Mesenchymal stem cell (in vitro differentiated cells and primary cell): ENCODE results near the gene OR6Q1.

ENCODE experiments used
- DNase-seq: peaks from one replicate; pipeline ENCODE4 v3.0.0-alpha.2; 2013
- H2AFZ ChIP-seq: one replicate; pipeline ENCODE4 v1.6.1; 2013; ENCODE audit warnings: low read depth, mild to moderate bottlenecking, control low read depth, inconsistent platforms, low read length, moderate library complexity
- H2AK5ac ChIP-seq: 2 replicates; pipeline ENCODE4 v1.6.1; 2013; ENCODE audit warnings: low read length, moderate library complexity, mild to moderate bottlenecking, inconsistent platforms; ENCODE audit not compliant: severe bottlenecking
- H2BK120ac ChIP-seq: one replicate; pipeline ENCODE4 v1.6.1; 2013; ENCODE audit warnings: low read depth, mild to moderate bottlenecking, inconsistent platforms, low read length, moderate library complexity
- H2BK12ac ChIP-seq, 2 experiments: one replicate each; pipeline ENCODE4 v1.6.1; 2013; ENCODE audit warnings: inconsistent platforms in 2 of 2, low read length in 2 of 2, mild to moderate bottlenecking in 2 of 2, moderate library complexity in 2 of 2, control low read depth in 1 of 2
- H2BK15ac ChIP-seq: one replicate; pipeline ENCODE4 v1.6.1; 2013; ENCODE audit warnings: mild to moderate bottlenecking, low read depth, inconsistent platforms; ENCODE audit not compliant: poor library complexity, severe bottlenecking
- H2BK5ac ChIP-seq: 2 replicates; pipeline ENCODE4 v1.6.1; 2013; ENCODE audit warnings: low read depth, mild to moderate bottlenecking, low read length, control low read depth, inconsistent platforms; ENCODE audit not compliant: poor library complexity, severe bottlenecking
- H3K14ac ChIP-seq, 2 experiments: one replicate each; pipeline ENCODE4 v1.6.1; 2013; ENCODE audit warnings: inconsistent platforms in 2 of 2, low read length in 2 of 2, control low read depth in 1 of 2, mild to moderate bottlenecking in 1 of 2, moderate library complexity in 1 of 2
- H3K18ac ChIP-seq, 2 experiments: one replicate each; pipeline ENCODE4 v1.6.1; 2013; ENCODE audit warnings: inconsistent platforms in 2 of 2, low read length in 2 of 2, control low read depth in 1 of 2, low read depth in 1 of 2, mild to moderate bottlenecking in 1 of 2
- H3K23ac ChIP-seq, 2 experiments: one replicate each; pipeline ENCODE4 v1.6.1; 2013; ENCODE audit warnings: inconsistent platforms in 2 of 2, low read length in 2 of 2, mild to moderate bottlenecking in 2 of 2, moderate library complexity in 2 of 2, control low read depth in 1 of 2
- H3K27ac ChIP-seq: 2 replicates; pipeline ENCODE4 v1.5.1; 2013; ENCODE audit warnings: mild to moderate bottlenecking, moderate library complexity, low read length, control low read depth, inconsistent platforms; ENCODE audit not compliant: poor library complexity, severe bottlenecking
- H3K27me3 ChIP-seq, 2 experiments: 2 replicates each; pipeline versions ENCODE4 v1.6.1 to v1.7.0; 2013; ENCODE audit warnings: low read length in 2 of 2, mild to moderate bottlenecking in 2 of 2, moderate library complexity in 2 of 2, control low read depth in 1 of 2, inconsistent platforms in 1 of 2; ENCODE audit not compliant: control insufficient read depth in 1 of 2, insufficient read depth in 1 of 2
- H3K36me3 ChIP-seq, 2 experiments: 2 replicates each; pipeline versions ENCODE4 v1.6.1 to v1.7.0; 2013; ENCODE audit warnings: low read length in 2 of 2, control low read depth in 1 of 2, inconsistent platforms in 1 of 2, low read depth in 1 of 2, mild to moderate bottlenecking in 1 of 2; ENCODE audit not compliant: insufficient read depth in 2 of 2, control insufficient read depth in 1 of 2
- H3K4ac ChIP-seq, 2 experiments: one replicate each; pipeline ENCODE4 v1.6.1; 2013; ENCODE audit warnings: inconsistent platforms in 2 of 2, low read length in 2 of 2, mild to moderate bottlenecking in 2 of 2, moderate library complexity in 2 of 2, control low read depth in 1 of 2, low read depth in 1 of 2
- H3K4me1 ChIP-seq: 2 replicates; pipeline ENCODE4 v1.6.1; 2013; ENCODE audit warnings: low read depth, low read length, control low read depth; ENCODE audit not compliant: control insufficient read depth, insufficient read depth
- H3K4me2 ChIP-seq: 2 replicates; pipeline ENCODE4 v1.6.1; 2013; ENCODE audit warnings: low read length, mild to moderate bottlenecking, inconsistent platforms; ENCODE audit not compliant: poor library complexity, severe bottlenecking
- H3K4me3 ChIP-seq, 2 experiments: 2 replicates each; pipeline versions ENCODE4 v1.5.1 to v1.7.0; 2013; ENCODE audit warnings: low read length in 2 of 2, mild to moderate bottlenecking in 2 of 2, control low read depth in 1 of 2, low read depth in 1 of 2; ENCODE audit not compliant: insufficient read depth in 1 of 2
- H3K79me1 ChIP-seq: replicated peaks from 2 replicates; pipeline ENCODE4 v1.6.1; 2013; ENCODE audit warnings: mild to moderate bottlenecking, control low read depth, low read length, inconsistent platforms; ENCODE audit not compliant: poor library complexity, severe bottlenecking
- H3K9ac ChIP-seq: 2 replicates; pipeline ENCODE4 v1.7.0; 2013; ENCODE audit warnings: mild to moderate bottlenecking, low read length, moderate library complexity
- H3K9me3 ChIP-seq: 2 replicates; pipeline ENCODE4 v1.7.0; 2013; ENCODE audit warnings: mild to moderate bottlenecking, low read length; ENCODE audit not compliant: control insufficient read depth
- H4K8ac ChIP-seq: one replicate; pipeline ENCODE4 v1.6.1; 2013; ENCODE audit warnings: inconsistent platforms, mild to moderate bottlenecking, low read length, moderate library complexity
- H4K91ac ChIP-seq: one replicate; pipeline ENCODE4 v1.6.1; 2013; ENCODE audit warnings: mild to moderate bottlenecking, low read length, inconsistent platforms
- WGBS: methylation state at CpG from one replicate; pipeline ENCODE4 v1.1.7; 2013; ENCODE audit warnings: mixed read lengths; 5-methylcytosine and 5-hydroxymethylcytosine counted together

Gene OR6Q1

DNA sequence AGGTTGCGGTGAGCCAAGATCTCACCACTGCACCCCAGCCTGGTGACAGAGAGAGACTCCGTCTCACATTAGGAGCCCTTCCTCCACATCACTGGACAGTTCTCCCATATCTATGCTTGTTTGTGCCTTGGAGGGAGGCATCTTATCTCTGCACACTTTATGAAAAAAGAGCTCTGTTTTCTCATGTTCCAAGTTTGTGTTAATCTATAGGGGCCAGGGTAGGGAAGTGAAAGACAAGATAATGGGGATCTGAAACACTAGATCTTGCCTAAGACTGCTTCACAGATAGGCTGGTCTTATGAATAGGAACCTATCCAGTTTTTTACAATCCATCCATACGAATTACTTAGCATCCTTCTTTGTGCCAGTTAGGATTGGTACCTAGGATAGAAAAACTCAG lies 17.1 kb downstream of the OR6Q1 start:
- Histone ChIP-seq H3K4ac (no peak overlapping the region), H3K4me3 (no peak overlapping the region), H3K9me3 (no peaks in the 10 kb centered on the region), H2BK120ac (no peak overlapping the region), H4K91ac (no peak overlapping the region), H2AK5ac (no peak overlapping the region), H3K23ac (no peak overlapping the region), H3K18ac (no peak overlapping the region), H3K27ac (no peak overlapping the region), H2BK12ac (no peak overlapping the region), H3K36me3 (no peaks in the 10 kb centered on the region), H2BK15ac (no peak overlapping the region), H3K27me3 (no peaks in the 10 kb centered on the region), H3K14ac (no peak overlapping the region), H3K79me1 (no peaks in the 10 kb centered on the region), H3K9ac (no peak overlapping the region), H2AFZ (no peak overlapping the region), H4K8ac (no peak overlapping the region), H3K4me1 (no peaks in the 10 kb centered on the region), H3K4me2 (no peak overlapping the region), H2BK5ac (no peak overlapping the region)
- no peak for DNase-seq
- 100% methylated on average over 1 of the region's 3 CpGs for WGBS

DNA sequence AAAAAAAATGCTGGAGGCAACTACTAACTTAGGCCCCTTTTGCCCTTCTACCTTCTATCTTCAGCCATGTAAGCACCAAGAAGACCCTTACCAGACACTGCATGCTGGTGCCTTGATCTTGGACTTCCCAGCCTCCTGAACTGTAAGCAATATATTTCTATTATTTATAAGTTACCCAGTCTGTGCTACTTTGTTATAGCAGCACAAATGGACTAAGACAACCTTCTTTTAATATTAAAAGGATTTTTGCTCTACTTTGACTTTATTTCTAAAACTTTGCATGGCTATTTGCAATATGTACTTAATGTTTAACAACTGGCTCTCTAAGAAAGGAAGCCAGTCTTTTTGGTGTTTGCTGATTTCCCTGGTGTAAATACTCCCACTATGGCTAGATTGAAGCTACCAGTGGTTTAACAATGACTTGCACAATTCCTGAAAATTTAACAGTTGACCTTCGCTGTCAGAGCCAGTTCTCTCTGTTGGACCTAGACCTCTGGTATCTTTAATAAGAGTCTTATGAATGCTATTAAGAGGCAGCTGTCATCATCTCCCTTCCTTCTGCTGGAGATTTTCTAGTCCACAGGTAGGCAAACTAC lies 25.2 kb downstream of the OR6Q1 start:
- H2AFZ ChIP-seq, result no peak overlapping the region
- H2BK120ac ChIP-seq, result no peak overlapping the region
- H4K8ac ChIP-seq, result no peak overlapping the region
- no peak overlapping the region for H3K4ac ChIP-seq
- H2BK15ac ChIP-seq, result no peak overlapping the region
- no peak overlapping the region for H3K18ac ChIP-seq
- peaks cover 17% of the 10 kb centered on the region for H3K4me1 ChIP-seq
- no peaks in the 10 kb centered on the region for H3K36me3 ChIP-seq
- no peak for DNase-seq
- no peaks in the 10 kb centered on the region for H3K9me3 ChIP-seq
- H3K27ac ChIP-seq, result no peak overlapping the region
- no peak overlapping the region for H3K9ac ChIP-seq
- H3K4me3 ChIP-seq, result no peak overlapping the region
- no peak overlapping the region for H4K91ac ChIP-seq
- no peak overlapping the region for H2AK5ac ChIP-seq
- H2BK12ac ChIP-seq, result no peak overlapping the region
- no peak overlapping the region for H3K14ac ChIP-seq
- no peak overlapping the region for H3K4me2 ChIP-seq
- no peak overlapping the region for H2BK5ac ChIP-seq
- H3K23ac ChIP-seq, result no peak overlapping the region
- H3K79me1 ChIP-seq, result no peaks in the 10 kb centered on the region
- H3K27me3 ChIP-seq, result no peaks in the 10 kb centered on the region
- no CpG with 5 or more reads among the region's 1 CpG for WGBS

DNA sequence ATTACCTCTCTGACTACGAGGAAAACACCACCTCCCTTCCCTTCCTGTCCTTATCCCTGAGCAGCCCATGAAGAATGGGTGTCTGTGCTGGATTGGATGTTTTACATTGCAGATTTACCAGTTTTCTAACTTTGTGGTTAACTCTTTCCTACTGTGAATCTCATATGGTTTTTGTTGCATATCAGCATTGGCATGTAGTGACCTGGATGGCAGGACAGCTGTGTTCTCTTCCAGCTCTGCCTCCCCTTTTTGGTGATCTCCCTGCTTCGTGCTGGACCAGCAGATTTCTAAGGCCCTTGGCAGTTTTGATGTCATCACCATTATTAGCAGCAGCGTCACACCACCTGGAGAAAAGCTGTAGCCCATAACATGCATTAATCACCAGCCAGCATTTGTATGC lies 26.7 kb downstream of the OR6Q1 start:
- 64% methylated on average over 2 of the region's 3 CpGs for whole genome bisulfite sequencing
- Histone ChIP-seq H3K4me1 (peaks cover 17% of the 10 kb centered on the region), H3K23ac (no peak overlapping the region), H3K36me3 (no peaks in the 10 kb centered on the region), H2BK120ac (no peak overlapping the region), H4K91ac (no peak overlapping the region), H3K18ac (no peak overlapping the region), H3K4ac (no peak overlapping the region), H2BK5ac (peak overlapping the region; percentile 37), H3K9ac (no peak overlapping the region), H3K14ac (no peak overlapping the region), H3K27ac (peak overlapping the region; percentile 93), H3K27me3 (no peaks in the 10 kb centered on the region), H2AK5ac (no peak overlapping the region), H3K4me2 (no peak overlapping the region), H3K79me1 (no peaks in the 10 kb centered on the region), H2AFZ (no peak overlapping the region), H4K8ac (no peak overlapping the region), H3K9me3 (no peaks in the 10 kb centered on the region), H2BK15ac (no peak overlapping the region), H3K4me3 (no peak overlapping the region), H2BK12ac (no peak overlapping the region)
- DNase-seq, result peak; percentile 29

DNA sequence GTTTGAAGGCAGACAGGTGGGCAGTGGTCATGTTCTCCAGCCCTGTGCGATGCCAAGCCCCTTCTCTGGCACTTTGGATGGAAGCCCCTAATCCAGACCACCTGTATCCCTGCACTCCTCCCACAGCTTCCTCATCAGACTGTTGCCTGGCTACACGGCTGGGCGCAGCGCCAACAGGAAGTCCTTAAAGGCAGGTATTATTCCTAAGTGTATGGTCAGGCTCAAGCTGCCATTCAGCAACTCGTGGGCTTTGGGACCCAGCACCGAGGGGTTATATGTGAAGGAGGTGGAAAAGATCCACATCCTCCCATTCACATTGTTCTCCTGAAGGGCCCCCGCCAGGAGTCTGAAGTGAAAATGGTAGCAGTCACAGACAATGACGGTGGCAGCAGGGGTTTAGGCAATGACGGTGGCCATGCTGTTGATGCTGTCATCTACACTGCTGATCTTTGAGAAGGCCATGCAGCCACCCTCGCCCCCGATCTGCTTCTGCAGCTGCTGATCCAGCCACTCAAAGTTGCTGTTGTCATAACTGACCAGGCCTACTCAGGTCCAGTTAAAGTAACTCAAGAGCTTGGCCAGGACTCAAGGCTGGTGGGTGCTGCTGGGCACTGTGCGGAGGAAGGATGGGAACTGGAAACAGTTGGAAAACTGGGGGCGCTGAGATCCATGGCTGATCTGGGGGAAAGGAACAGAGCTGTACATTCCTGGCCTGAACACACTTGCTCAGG lies 27.7 kb downstream of the OR6Q1 start:
- Histone ChIP-seq H3K79me1 (no peaks in the 10 kb centered on the region), H2BK120ac (no peak overlapping the region), H2BK12ac (no peak overlapping the region), H3K36me3 (no peaks in the 10 kb centered on the region), H3K4me3 (no peak overlapping the region), H3K4ac (no peak overlapping the region), H2BK15ac (no peak overlapping the region), H4K91ac (no peak overlapping the region), H3K27ac (peak overlapping the region; percentile 93), H4K8ac (no peak overlapping the region), H3K4me1 (peaks cover 17% of the 10 kb centered on the region), H3K23ac (no peak overlapping the region), H2BK5ac (peak overlapping the region; percentile 84), H3K9ac (peak overlapping the region; percentile 69), H3K4me2 (no peak overlapping the region), H3K18ac (no peak overlapping the region), H3K14ac (no peak overlapping the region), H2AK5ac (peak overlapping the region; percentile 97), H3K9me3 (no peaks in the 10 kb centered on the region), H2AFZ (no peak overlapping the region), H3K27me3 (no peaks in the 10 kb centered on the region)
- no peak for DNase-seq
- WGBS, result 67% methylated on average over 10 of the region's 13 CpGs
